Tibial nerve (tissue), 4 donors: ENCODE data around the gene MAMDC2.
A peak's percentile ranks its signal among the peaks of the same experiment; 100 is the strongest.

ENCODE experiments used
- EP300 ChIP-seq, 2 donors: sonication (generic); formaldehyde crosslinking; IDR thresholded peaks; one replicate each; pipeline ENCODE4 v1.6.1; 2017; ENCODE audit warnings: antibody characterized with exemption in 2 of 2, mild to moderate bottlenecking in 1 of 2
- POLR2A ChIP-seq, 2 donors: fragments of 450-650 bp; IDR thresholded peaks; one replicate each; pipeline ENCODE4 v1.6.1; 2017; ENCODE audit warnings: antibody characterized with exemption in 2 of 2, mild to moderate bottlenecking in 2 of 2, moderate library complexity in 2 of 2
- TF ChIP-seq, protein P1 (sequence below), 5 experiments: fragments of 200-600 bp in 3 of 5; fragments of 450-650 bp in 2 of 5; sonication (generic) in 3 of 5; IDR thresholded peaks; one replicate each; pipeline ENCODE4 v1.5.1; 2016 to 2019; ENCODE audit warnings: antibody characterized with exemption in 5 of 5, mild to moderate bottlenecking in 3 of 5, moderate library complexity in 2 of 5

DNA sequence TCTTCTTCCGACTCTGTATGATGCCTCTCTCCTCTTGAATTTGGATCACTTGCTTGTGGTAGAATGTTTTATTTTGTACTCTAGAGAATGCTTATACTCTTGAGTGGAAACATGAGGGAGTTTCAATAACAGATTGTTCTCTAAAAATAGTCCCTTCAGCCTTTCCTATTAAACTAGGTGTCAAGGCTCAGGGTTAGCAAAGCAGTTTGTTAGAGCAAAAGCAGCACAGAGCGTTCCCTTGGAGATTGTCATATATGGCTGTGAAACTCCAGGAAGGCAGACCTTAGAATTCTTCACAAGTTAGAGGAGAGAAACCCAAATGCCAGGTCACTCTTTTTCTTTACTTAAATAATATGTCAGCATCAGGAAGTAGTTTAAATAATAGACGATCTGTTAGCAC, 33.0 kb downstream of the MAMDC2 start:
- peak in 1 of 2 donors; percentile 49 for TF ChIP-seq EP300 (IDR thresholded peaks at IDR 0.05)
- TF ChIP-seq, protein P1, sequence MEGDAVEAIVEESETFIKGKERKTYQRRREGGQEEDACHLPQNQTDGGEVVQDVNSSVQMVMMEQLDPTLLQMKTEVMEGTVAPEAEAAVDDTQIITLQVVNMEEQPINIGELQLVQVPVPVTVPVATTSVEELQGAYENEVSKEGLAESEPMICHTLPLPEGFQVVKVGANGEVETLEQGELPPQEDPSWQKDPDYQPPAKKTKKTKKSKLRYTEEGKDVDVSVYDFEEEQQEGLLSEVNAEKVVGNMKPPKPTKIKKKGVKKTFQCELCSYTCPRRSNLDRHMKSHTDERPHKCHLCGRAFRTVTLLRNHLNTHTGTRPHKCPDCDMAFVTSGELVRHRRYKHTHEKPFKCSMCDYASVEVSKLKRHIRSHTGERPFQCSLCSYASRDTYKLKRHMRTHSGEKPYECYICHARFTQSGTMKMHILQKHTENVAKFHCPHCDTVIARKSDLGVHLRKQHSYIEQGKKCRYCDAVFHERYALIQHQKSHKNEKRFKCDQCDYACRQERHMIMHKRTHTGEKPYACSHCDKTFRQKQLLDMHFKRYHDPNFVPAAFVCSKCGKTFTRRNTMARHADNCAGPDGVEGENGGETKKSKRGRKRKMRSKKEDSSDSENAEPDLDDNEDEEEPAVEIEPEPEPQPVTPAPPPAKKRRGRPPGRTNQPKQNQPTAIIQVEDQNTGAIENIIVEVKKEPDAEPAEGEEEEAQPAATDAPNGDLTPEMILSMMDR (IDR thresholded peaks at IDR 0.05): no peak
- no peak for TF ChIP-seq POLR2A (IDR thresholded peaks at IDR 0.05)
